ENCODE measurements around the gene TMCO1.
"Not testable (repeated sequence)": the region's sequence is repeated elsewhere in the genome, so short reads cannot be mapped to it uniquely, and the experiment has no call there.

TMCO1 gene

DNA sequence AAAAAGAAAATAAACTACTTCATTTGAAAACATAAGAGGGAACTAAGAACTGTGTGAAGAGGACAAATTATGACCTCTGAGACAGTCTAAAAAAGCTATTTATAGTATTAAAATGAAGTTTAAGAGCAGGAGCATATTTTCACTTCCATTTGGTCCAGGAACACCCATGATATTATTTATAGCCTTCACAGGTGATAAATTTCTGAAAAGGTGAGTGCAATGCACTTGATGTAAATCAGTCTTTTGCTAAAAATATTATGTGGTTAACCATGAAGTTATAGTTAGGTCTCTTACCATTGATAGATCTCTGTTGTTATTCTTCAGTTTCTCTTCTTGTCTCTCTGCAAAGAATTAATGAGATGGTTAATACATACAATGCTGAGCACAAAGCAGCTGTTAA is 14.7 kb downstream of the TMCO1 start:
- Histone ChIP-seq H3K27ac (no peak overlapping the region), H3K9me3 (ENCODE audit: severe bottlenecking) (no peaks in the 10 kb centered on the region), H3K4me3 (ENCODE audit: low read depth, low read length) (no peak overlapping the region), H3K27me3 (ENCODE audit: insufficient read depth, low read depth, severe bottlenecking) (no peaks in the 10 kb centered on the region), H3K36me3 (peaks cover 32% of the 10 kb centered on the region)
- TF ChIP-seq, protein P1, sequence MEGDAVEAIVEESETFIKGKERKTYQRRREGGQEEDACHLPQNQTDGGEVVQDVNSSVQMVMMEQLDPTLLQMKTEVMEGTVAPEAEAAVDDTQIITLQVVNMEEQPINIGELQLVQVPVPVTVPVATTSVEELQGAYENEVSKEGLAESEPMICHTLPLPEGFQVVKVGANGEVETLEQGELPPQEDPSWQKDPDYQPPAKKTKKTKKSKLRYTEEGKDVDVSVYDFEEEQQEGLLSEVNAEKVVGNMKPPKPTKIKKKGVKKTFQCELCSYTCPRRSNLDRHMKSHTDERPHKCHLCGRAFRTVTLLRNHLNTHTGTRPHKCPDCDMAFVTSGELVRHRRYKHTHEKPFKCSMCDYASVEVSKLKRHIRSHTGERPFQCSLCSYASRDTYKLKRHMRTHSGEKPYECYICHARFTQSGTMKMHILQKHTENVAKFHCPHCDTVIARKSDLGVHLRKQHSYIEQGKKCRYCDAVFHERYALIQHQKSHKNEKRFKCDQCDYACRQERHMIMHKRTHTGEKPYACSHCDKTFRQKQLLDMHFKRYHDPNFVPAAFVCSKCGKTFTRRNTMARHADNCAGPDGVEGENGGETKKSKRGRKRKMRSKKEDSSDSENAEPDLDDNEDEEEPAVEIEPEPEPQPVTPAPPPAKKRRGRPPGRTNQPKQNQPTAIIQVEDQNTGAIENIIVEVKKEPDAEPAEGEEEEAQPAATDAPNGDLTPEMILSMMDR (IDR thresholded peaks at IDR 0.05; ENCODE audit: low read depth, low read length) = no peak
- no peak for DNase-seq

- Histone ChIP-seq H3K27ac (no peak overlapping the region), H3K36me3 (peaks cover 28% of the 10 kb centered on the region), H3K27me3 (ENCODE audit: insufficient read depth, low read depth, severe bottlenecking) (no peaks in the 10 kb centered on the region), H3K4me3 (ENCODE audit: low read depth, low read length) (no peak overlapping the region), H3K9me3 (ENCODE audit: severe bottlenecking) (no peaks in the 10 kb centered on the region)
- DNase-seq = no peak
- TF ChIP-seq, protein P1 (IDR thresholded peaks at IDR 0.05; ENCODE audit: low read depth, low read length) = no peak
These were observed 20.1 kb downstream of the TMCO1 start for GRCh38 chr1:165748550-165748949.

GRCh38 chr1:165747632-165748447 is 20.8 kb downstream of the TMCO1 start:
- Histone ChIP-seq H3K36me3 (peaks cover 26% of the 10 kb centered on the region), H3K27me3 (ENCODE audit: insufficient read depth, low read depth, severe bottlenecking) (no peaks in the 10 kb centered on the region), H3K4me3 (ENCODE audit: low read depth, low read length) (no peak overlapping the region), H3K9me3 (ENCODE audit: severe bottlenecking) (no peaks in the 10 kb centered on the region), H3K27ac (no peak overlapping the region)
- DNase-seq = no peak
- TF ChIP-seq, protein P1 (IDR thresholded peaks at IDR 0.05; ENCODE audit: low read depth, low read length) = no peak

DNA sequence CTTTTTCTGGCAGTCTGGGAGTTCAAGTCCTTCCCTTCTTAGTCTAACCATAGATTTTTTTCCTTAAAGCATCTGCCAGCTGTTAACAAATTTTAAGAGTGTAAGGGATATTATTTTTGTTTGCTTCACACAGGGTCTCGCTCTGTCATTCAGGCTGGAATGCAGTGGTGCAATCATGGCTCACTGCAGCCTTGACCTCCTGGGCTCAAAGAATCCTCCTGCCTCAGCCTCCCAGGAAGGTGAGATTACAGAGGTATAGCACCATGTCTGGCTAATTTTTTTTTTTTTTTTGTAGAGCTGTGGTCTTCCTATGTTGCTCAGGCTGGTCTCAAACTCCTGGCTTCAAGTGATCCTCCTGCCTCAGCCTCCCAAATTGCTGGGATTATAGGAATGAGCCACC is 23.8 kb downstream of the TMCO1 start:
- not testable (repeated sequence) for H3K4me3 ChIP-seq (ENCODE audit: low read depth, low read length); H3K27me3 ChIP-seq (ENCODE audit: insufficient read depth, low read depth, severe bottlenecking); H3K27ac ChIP-seq; H3K9me3 ChIP-seq (ENCODE audit: severe bottlenecking); DNase-seq
- H3K36me3 ChIP-seq = peaks cover 33% of the 10 kb centered on the region

DNA sequence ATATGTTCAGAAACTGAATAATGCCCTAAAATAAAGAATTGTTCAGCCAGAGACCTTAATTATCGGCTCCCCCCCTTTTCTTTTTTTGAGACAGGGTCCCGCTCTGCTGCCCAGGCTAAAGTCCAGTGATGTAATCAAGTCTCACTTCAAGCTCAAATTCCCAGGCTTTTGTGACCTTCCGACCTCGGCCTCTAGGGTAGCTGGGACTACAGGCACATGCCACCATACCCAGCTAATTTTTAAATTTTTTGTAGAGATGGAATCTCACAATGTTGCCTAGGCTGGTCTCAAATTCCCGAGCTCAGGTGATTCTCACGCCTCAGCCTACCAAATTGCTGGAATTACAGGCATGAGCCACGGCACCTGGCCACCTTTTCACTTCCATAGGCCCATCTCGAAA is 26.5 kb downstream of the TMCO1 start:
- TF ChIP-seq, protein P1 (IDR thresholded peaks at IDR 0.05; ENCODE audit: low read depth, low read length) = no peak
- no peak for DNase-seq
- Histone ChIP-seq H3K9me3 (ENCODE audit: severe bottlenecking) (no peaks in the 10 kb centered on the region), H3K27ac (no peak overlapping the region), H3K27me3 (ENCODE audit: insufficient read depth, low read depth, severe bottlenecking) (no peaks in the 10 kb centered on the region), H3K36me3 (peaks cover 33% of the 10 kb centered on the region), H3K4me3 (ENCODE audit: low read depth, low read length) (no peak overlapping the region)

GRCh38 chr1:165738794-165739193 is 29.9 kb downstream of the TMCO1 start:
- no peak for DNase-seq
- TF ChIP-seq, protein P1 (IDR thresholded peaks at IDR 0.05; ENCODE audit: low read depth, low read length) = no peak
- Histone ChIP-seq H3K4me3 (ENCODE audit: low read depth, low read length) (no peak overlapping the region), H3K27ac (no peak overlapping the region), H3K27me3 (ENCODE audit: insufficient read depth, low read depth, severe bottlenecking) (no peaks in the 10 kb centered on the region), H3K36me3 (peaks cover 31% of the 10 kb centered on the region), H3K9me3 (ENCODE audit: severe bottlenecking) (no peaks in the 10 kb centered on the region)

Data from WERI-Rb-1 (cell line).